KMS-11 (cell line): ENCODE measurements around the gene PEF1.

Source experiments
- H2AFZ ChIP-seq: fragments of 200-600 bp; sonication (generic); 2 replicates; pipeline ENCODE4 v1.6.1; 2016; ENCODE audit warnings: antibody characterized with exemption, mixed run types, low read depth
- H3K27ac ChIP-seq: fragments of 200-600 bp; sonication (generic); 2 replicates; pipeline ENCODE4 v1.6.1; 2016; ENCODE audit warnings: mild to moderate bottlenecking, mixed run types
- H3K27me3 ChIP-seq: fragments of 200-600 bp; sonication (generic); 2 replicates; pipeline ENCODE4 v1.6.1; 2017; ENCODE audit warnings: mild to moderate bottlenecking, low read depth, mixed run types, moderate library complexity; ENCODE audit not compliant: insufficient read depth
- H3K36me3 ChIP-seq: fragments of 200-600 bp; sonication (generic); 2 replicates; pipeline ENCODE4 v1.6.1; 2017; ENCODE audit warnings: mild to moderate bottlenecking, mixed run types; ENCODE audit not compliant: insufficient read depth
- H3K4me1 ChIP-seq: fragments of 200-600 bp; sonication (generic); 2 replicates; pipeline ENCODE4 v1.6.1; 2016; ENCODE audit warnings: mild to moderate bottlenecking, low read depth, mixed run types; ENCODE audit not compliant: poor library complexity, severe bottlenecking
- H3K4me2 ChIP-seq: fragments of 200-600 bp; sonication (generic); 2 replicates; pipeline ENCODE4 v1.7.0; 2016; ENCODE audit warnings: mild to moderate bottlenecking, mixed run types
- H3K4me3 ChIP-seq: fragments of 200-600 bp; sonication (generic); IDR thresholded peaks from 2 replicates; pipeline ENCODE4 v1.6.1; 2017; ENCODE audit warnings: low read depth, low read length, mixed read lengths; ENCODE audit not compliant: insufficient read depth
- H3K79me2 ChIP-seq: fragments of 200-600 bp; sonication (generic); 2 replicates; pipeline ENCODE4 v1.6.1; 2016; ENCODE audit warnings: low read depth, mixed run types; ENCODE audit not compliant: insufficient read depth
- H3K9ac ChIP-seq: fragments of 200-600 bp; sonication (generic); 2 replicates; pipeline ENCODE4 v1.6.1; 2016; ENCODE audit warnings: mild to moderate bottlenecking, mixed run types
- H4K20me1 ChIP-seq: fragments of 200-600 bp; sonication (generic); 2 replicates; pipeline ENCODE4 v1.6.1; 2016; ENCODE audit warnings: mild to moderate bottlenecking, mixed run types; ENCODE audit not compliant: insufficient read depth
- CTCF ChIP-seq: fragments of 200-600 bp; sonication (generic); conservative IDR thresholded peaks from 2 replicates; pipeline ENCODE4 v1.6.1; 2017; ENCODE audit warnings: low read depth, mild to moderate bottlenecking, antibody characterized with exemption, low read length, moderate library complexity, mixed read lengths

Gene PEF1

GRCh38 chr1:31623365-31623764, 21.3 kb downstream of the PEF1 start:
- Histone ChIP-seq H3K4me1 (no peaks in the 10 kb centered on the region), H3K9ac (no peak overlapping the region), H4K20me1 (no peaks in the 10 kb centered on the region), H3K79me2 (no peaks in the 10 kb centered on the region), H3K27me3 (peaks cover 6% of the 10 kb centered on the region; the same call in 1 of the 2 replicates), H3K4me2 (no peak overlapping the region), H3K4me3 (no peak overlapping the region), H3K27ac (no peak overlapping the region), H3K36me3 (no peaks in the 10 kb centered on the region), H2AFZ (no peak overlapping the region)
- no peak for TF ChIP-seq CTCF

GRCh38 chr1:31621847-31622730, 22.6 kb downstream of the PEF1 start:
- Histone ChIP-seq H3K4me3 (no peak overlapping the region), H3K36me3 (no peaks in the 10 kb centered on the region), H2AFZ (no peak overlapping the region), H3K27me3 (peaks cover 7% of the 10 kb centered on the region; the same call in 1 of the 2 replicates), H3K4me1 (no peaks in the 10 kb centered on the region), H4K20me1 (no peaks in the 10 kb centered on the region), H3K4me2 (no peak overlapping the region), H3K27ac (no peak overlapping the region), H3K79me2 (no peaks in the 10 kb centered on the region), H3K9ac (no peak overlapping the region)
- no peak for TF ChIP-seq CTCF

DNA sequence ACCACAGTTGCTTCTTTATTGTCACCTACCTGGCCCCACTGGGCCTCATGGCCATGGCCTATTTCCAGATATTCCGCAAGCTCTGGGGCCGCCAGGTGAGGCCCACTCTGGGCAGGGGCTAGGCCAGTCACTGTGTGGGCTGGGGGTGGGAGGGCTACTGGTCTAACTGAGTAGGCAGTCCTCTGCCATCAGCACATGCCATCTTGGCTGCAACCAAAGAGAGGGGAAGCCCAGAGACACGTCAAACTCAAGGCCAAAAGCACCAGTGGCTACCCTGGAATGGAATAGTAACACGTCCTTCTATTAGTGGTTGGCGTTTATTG, 23.2 kb downstream of the PEF1 start:
- Histone ChIP-seq H4K20me1 (no peaks in the 10 kb centered on the region), H3K4me2 (no peak overlapping the region), H2AFZ (no peak overlapping the region), H3K27ac (no peak overlapping the region), H3K79me2 (no peaks in the 10 kb centered on the region), H3K27me3 (peaks cover 7% of the 10 kb centered on the region; the same call in 1 of the 2 replicates), H3K9ac (no peak overlapping the region), H3K4me3 (no peak overlapping the region), H3K36me3 (no peaks in the 10 kb centered on the region), H3K4me1 (no peaks in the 10 kb centered on the region)
- no peak for TF ChIP-seq CTCF

- no peak overlapping the region for H3K27ac ChIP-seq
- H4K20me1 ChIP-seq: no peaks in the 10 kb centered on the region
- no peak overlapping the region for H3K4me3 ChIP-seq
- H3K27me3 ChIP-seq: peaks cover 7% of the 10 kb centered on the region; the same call in 1 of the 2 replicates
- H3K36me3 ChIP-seq: no peaks in the 10 kb centered on the region
- no peak overlapping the region for H2AFZ ChIP-seq
- H3K4me2 ChIP-seq: no peak overlapping the region
- H3K79me2 ChIP-seq: no peaks in the 10 kb centered on the region
- H3K9ac ChIP-seq: no peak overlapping the region
- no peaks in the 10 kb centered on the region for H3K4me1 ChIP-seq
- TF ChIP-seq CTCF: no peak
Measured at GRCh38 chr1:31620631-31621497, 23.8 kb downstream of the PEF1 start.
